Stomach (tissue), 9 donors: ENCODE measurements around the gene JAK1. TPM values are rescaled to one million over a fixed set of nuclear protein-coding genes. Genes with fewer than 3 reads are reported as not detected.

ENCODE experiments used
- DNase-seq, 2 donors: peaks; one replicate each; pipeline versions ENCODE4 v3.0.0 to v3.0.0-alpha.2; 2013 to 2019
- H3K27ac ChIP-seq, 5 donors: fragments of 200-600 bp in 4 of 5; sonication (generic) in 4 of 5; one replicate each; pipeline ENCODE4 v1.5.1; 2013 to 2019; ENCODE audit warnings: mild to moderate bottlenecking in 1 of 5, moderate library complexity in 1 of 5
- H3K27me3 ChIP-seq, 3 donors: fragments of 200-600 bp; sonication (generic); one replicate each; pipeline ENCODE4 v1.5.1; 2017 to 2019; ENCODE audit warnings: mixed run types in 1 of 3
- H3K36me3 ChIP-seq, 4 donors: fragments of 200-600 bp; sonication (generic); 1 replicate in 3 of 4; 2 replicates in 1 of 4; pipeline ENCODE4 v1.5.1; 2016 to 2019
- H3K4me1 ChIP-seq, 4 donors: fragments of 200-600 bp; sonication (generic); one replicate each; pipeline ENCODE4 v1.5.1; 2016 to 2019
- H3K4me3 ChIP-seq, 4 donors: fragments of 200-600 bp; sonication (generic) in 3 of 4; one replicate each; pipeline ENCODE4 v1.5.1; 2016 to 2019; ENCODE audit warnings: mild to moderate bottlenecking in 1 of 4
- H3K9me3 ChIP-seq, 4 donors: fragments of 200-600 bp; sonication (generic); one replicate each; pipeline ENCODE4 v1.5.1; 2016 to 2019
- EP300 ChIP-seq: sonication (generic); formaldehyde crosslinking; IDR thresholded peaks from one replicate; pipeline ENCODE4 v1.6.1; 2017; ENCODE audit warnings: antibody characterized with exemption
- POLR2A ChIP-seq, 4 donors: fragments of 450-650 bp; IDR thresholded peaks; one replicate each; pipeline ENCODE4 v1.6.1; 2016; ENCODE audit warnings: antibody characterized with exemption in 4 of 4, control low read depth in 2 of 4, mild to moderate bottlenecking in 1 of 4, moderate library complexity in 1 of 4
- POLR2AphosphoS5 ChIP-seq, 3 donors: sonication (generic); formaldehyde crosslinking; IDR thresholded peaks; one replicate each; pipeline ENCODE4 v1.6.1; 2016; ENCODE audit warnings: antibody characterized with exemption in 3 of 3
- WGBS, 5 donors: extraction: QIAGEN DNeasy Blood & Tissue Kit in 3 of 5; methylation state at CpG; one replicate each; pipeline versions ENCODE4 v1.1.5 to v1.1.7; 2013 to 2018; 5-methylcytosine and 5-hydroxymethylcytosine counted together
- intact Hi-C: fragments of 100-400 bp; cut with DNase I; formaldehyde crosslinking; loops from one replicate; pipeline ENCODE4 v1.15.1; 2023; ENCODE audit warnings: low total_unique reads
- polyA plus RNA-seq, 3 donors: library from polyadenylated mRNA; stranded (reverse); fragments of 200-250 nt; gene quantifications; one replicate each; pipeline ENCODE4 v1.2.3, GENCODE V29; 2013
- total RNA-seq, 5 donors: library from RNA; depleted of rRNA; stranded (reverse); fragments of >200 nt; gene quantifications; one replicate each; pipeline versions ENCODE4 v1.1.0 to v1.2.3, GENCODE V29; 2014 to 2016
- TF ChIP-seq, protein P1 (sequence below), 7 experiments: fragments of 450-650 bp in 4 of 7; fragments of 200-600 bp in 3 of 7; sonication (generic) in 3 of 7; IDR thresholded peaks; one replicate each; pipeline ENCODE4 v1.5.1; 2016 to 2019; ENCODE audit warnings: antibody characterized with exemption in 7 of 7, control low read depth in 2 of 7, mild to moderate bottlenecking in 1 of 7
- donor health status: healthy with polysubstance abuse.
- donor health status: Bipolar disorder and iron deficiency.
- donor health status: healthy.

Gene JAK1
- total and polyA plus RNA-seq, 8 donors: 21.3 to 149 (median 77.7) TPM

DNA sequence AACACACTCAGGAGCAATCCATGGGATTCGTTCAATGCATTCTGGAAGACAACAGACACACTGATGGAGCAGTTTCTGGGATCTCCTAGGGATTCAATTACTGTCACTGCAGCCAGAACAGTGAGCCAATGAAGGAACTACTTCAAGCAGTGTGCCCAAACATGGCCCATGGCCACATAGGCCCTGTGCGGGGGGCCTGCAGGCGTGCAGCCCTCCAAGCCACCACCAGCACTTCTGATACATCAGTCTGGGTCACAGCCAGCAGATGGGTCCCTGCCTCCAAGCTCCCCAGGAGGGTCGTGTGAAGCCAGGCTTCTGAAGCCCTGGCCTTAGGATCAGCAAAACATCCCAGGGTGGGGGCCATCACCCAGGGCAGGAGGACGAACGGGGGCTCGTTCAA, 122.2 kb downstream of the JAK1 start:
- no peak overlapping the region for H3K4me3 ChIP-seq
- 85 to 94% (median 91%) methylated on average over 7 of the region's 7 CpGs for WGBS, 5 donors
- no peaks in the 10 kb centered on the region for H3K27me3 ChIP-seq
- no peak for TF ChIP-seq POLR2A (IDR thresholded peaks at IDR 0.05)
- TF ChIP-seq EP300: no peak
- TF ChIP-seq, protein P1, sequence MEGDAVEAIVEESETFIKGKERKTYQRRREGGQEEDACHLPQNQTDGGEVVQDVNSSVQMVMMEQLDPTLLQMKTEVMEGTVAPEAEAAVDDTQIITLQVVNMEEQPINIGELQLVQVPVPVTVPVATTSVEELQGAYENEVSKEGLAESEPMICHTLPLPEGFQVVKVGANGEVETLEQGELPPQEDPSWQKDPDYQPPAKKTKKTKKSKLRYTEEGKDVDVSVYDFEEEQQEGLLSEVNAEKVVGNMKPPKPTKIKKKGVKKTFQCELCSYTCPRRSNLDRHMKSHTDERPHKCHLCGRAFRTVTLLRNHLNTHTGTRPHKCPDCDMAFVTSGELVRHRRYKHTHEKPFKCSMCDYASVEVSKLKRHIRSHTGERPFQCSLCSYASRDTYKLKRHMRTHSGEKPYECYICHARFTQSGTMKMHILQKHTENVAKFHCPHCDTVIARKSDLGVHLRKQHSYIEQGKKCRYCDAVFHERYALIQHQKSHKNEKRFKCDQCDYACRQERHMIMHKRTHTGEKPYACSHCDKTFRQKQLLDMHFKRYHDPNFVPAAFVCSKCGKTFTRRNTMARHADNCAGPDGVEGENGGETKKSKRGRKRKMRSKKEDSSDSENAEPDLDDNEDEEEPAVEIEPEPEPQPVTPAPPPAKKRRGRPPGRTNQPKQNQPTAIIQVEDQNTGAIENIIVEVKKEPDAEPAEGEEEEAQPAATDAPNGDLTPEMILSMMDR (IDR thresholded peaks at IDR 0.05): no peak
- TF ChIP-seq POLR2AphosphoS5 (IDR thresholded peaks at IDR 0.05): no peak
- no peak for DNase-seq
- H3K9me3 ChIP-seq: no peaks in the 10 kb centered on the region
- intact Hi-C loops: no loop called here
- H3K27ac ChIP-seq: no peak overlapping the region
- H3K4me1 ChIP-seq: peaks cover 0 to 16% (median 7%) of the 10 kb centered on the region in 4 donors
- H3K36me3 ChIP-seq: peaks cover 68 to 99% (median 98%) of the 10 kb centered on the region in 4 donors

DNA sequence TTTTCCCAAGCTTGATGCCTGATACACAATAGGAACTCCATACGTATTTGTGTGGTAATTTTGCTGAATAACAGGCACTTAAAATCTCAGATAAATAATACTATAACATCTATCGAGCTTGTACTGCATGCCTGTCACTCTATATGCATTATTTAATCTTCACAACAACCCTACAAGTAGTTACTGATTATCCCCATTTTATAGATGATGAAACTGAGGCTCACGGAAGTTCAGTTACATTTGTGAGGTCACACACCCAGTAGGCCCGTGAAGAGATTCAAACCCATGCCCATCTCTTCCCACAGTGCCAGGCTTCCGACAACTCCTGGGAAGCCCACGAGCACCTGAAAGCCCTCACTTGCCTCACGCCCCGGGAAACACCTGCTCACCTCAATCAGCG, 122.7 kb downstream of the JAK1 start:
- peaks cover 0 to 16% (median 7%) of the 10 kb centered on the region in 4 donors for H3K4me1 ChIP-seq
- H3K4me3 ChIP-seq: no peak overlapping the region
- DNase-seq: no peak
- H3K9me3 ChIP-seq: no peaks in the 10 kb centered on the region
- TF ChIP-seq EP300 (no peak), POLR2A (IDR thresholded peaks at IDR 0.05) (no peak), POLR2AphosphoS5 (IDR thresholded peaks at IDR 0.05) (no peak)
- TF ChIP-seq, protein P1 (IDR thresholded peaks at IDR 0.05): no peak
- no peak overlapping the region for H3K27ac ChIP-seq
- WGBS, 5 donors: 84 to 95% (median 92%) methylated on average over 9 of the region's 9 CpGs
- intact Hi-C loops: no loop called here
- H3K36me3 ChIP-seq: peaks cover 64 to 97% (median 96%) of the 10 kb centered on the region in 4 donors
- no peaks in the 10 kb centered on the region for H3K27me3 ChIP-seq

DNA sequence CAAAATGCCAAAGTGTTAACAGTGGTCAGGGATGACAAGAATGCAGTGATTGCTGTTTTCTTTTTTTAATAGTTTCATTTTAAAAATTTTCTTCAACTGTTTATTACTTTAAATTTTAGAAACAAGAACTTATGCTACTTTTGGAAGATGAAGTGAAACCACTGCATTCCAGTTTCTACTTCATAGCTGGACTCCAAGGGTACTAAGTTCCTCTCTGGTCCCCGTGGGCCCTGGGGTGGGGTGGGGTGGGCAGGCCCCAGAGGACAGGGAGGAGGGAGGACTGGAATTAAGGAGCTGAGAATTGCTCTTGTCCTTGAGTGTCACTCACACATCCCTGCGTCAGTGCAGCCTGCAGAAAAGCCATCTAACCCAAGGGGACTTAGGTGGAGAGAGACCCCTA, 124.1 kb downstream of the JAK1 start:
- WGBS, 5 donors: 45 to 72% (median 55%) methylated on average over 2 of the region's 2 CpGs
- peak overlapping the region in 2 of 5 donors; percentile 17 to 18 for H3K27ac ChIP-seq
- H3K4me1 ChIP-seq: peaks cover 0 to 16% (median 7%) of the 10 kb centered on the region in 4 donors
- intact Hi-C loops: no loop called here
- no peak for DNase-seq
- TF ChIP-seq EP300 (no peak), POLR2A (IDR thresholded peaks at IDR 0.05) (no peak), POLR2AphosphoS5 (IDR thresholded peaks at IDR 0.05) (no peak)
- TF ChIP-seq, protein P1 (IDR thresholded peaks at IDR 0.05): no peak
- no peak overlapping the region for H3K4me3 ChIP-seq
- H3K36me3 ChIP-seq: peaks cover 66 to 97% (median 96%) of the 10 kb centered on the region in 4 donors
- H3K27me3 ChIP-seq: no peaks in the 10 kb centered on the region
- no peaks in the 10 kb centered on the region for H3K9me3 ChIP-seq

DNA sequence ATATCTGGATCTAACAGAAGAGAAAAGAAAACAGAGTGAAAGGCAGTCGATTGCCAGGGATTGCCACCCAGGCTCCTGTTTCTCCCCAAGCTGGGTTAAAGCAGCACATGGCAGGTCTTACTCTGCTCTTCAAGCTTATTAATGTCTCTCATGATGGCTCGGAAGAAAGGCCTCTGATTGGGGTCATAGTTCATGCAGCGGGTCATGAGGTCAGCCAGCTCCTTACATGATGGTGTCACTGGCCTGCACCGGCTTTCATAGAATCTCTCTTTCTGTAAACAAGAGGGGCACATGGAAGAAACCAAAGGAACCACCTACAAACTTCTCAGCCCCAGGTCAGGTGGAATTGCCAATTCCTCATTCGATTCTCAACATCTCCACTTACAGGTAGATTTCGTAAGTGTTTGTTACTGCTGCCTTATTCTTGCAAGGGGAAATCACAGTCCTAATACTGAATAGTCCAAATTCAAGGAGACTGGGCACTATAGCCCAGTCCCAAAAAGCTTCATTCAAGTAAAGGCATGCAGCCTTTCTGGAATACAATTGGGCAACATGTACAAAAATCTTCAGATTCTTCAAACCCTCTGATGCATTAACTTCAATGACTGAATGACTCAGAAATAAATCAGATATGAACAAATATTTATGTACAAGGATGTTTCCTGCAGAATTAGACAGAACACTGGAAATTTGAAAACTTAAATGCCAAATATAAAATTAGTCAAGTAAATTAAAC, 124.9 kb downstream of the JAK1 start:
- intact Hi-C loops: no loop called here
- H3K27ac ChIP-seq: no peak overlapping the region
- 61 to 79% (median 69%) methylated on average over 6 of the region's 6 CpGs for WGBS, 5 donors
- no peaks in the 10 kb centered on the region for H3K27me3 ChIP-seq
- H3K4me3 ChIP-seq: no peak overlapping the region
- TF ChIP-seq, protein P1 (IDR thresholded peaks at IDR 0.05): no peak
- no peak for TF ChIP-seq EP300
- TF ChIP-seq POLR2A (IDR thresholded peaks at IDR 0.05): no peak
- no peak for TF ChIP-seq POLR2AphosphoS5 (IDR thresholded peaks at IDR 0.05)
- peaks cover 0 to 16% (median 7%) of the 10 kb centered on the region in 4 donors for H3K4me1 ChIP-seq
- no peaks in the 10 kb centered on the region for H3K9me3 ChIP-seq
- DNase-seq: no peak
- H3K36me3 ChIP-seq: peaks cover 68 to 97% (median 96%) of the 10 kb centered on the region in 4 donors
